Type B pancreatic cell (in vitro differentiated cells): ENCODE measurements around the gene SLC12A6. TPM values are rescaled to one million over a fixed set of nuclear protein-coding genes. Genes with fewer than 3 reads are reported as not detected.
A peak's percentile ranks its signal among the peaks of the same experiment; 100 is the strongest.

ENCODE experiments used
- DNase-seq: peaks from one replicate; pipeline ENCODE4 v3.0.0; 2021; ENCODE audit warnings: mixed read lengths; ENCODE audit not compliant: unreplicated experiment; ENCODE audit errors: extremely low spot score
- H3K27ac Mint-ChIP-seq: 2 replicates; pipeline ENCODE4 v1.8.0; 2021; ENCODE audit warnings: mild to moderate bottlenecking, mixed read lengths
- H3K27me3 Mint-ChIP-seq: 2 replicates; pipeline ENCODE4 v1.8.0; 2021; ENCODE audit warnings: mixed read lengths
- H3K36me3 Mint-ChIP-seq: 2 replicates; pipeline ENCODE4 v1.8.0; 2021; ENCODE audit warnings: mixed read lengths
- H3K4me1 Mint-ChIP-seq: one replicate; pipeline ENCODE4 v1.8.0; 2021; ENCODE audit warnings: mixed read lengths; ENCODE audit not compliant: unreplicated experiment
- H3K4me3 Mint-ChIP-seq: 2 replicates; pipeline ENCODE4 v1.8.0; 2021; ENCODE audit warnings: mild to moderate bottlenecking, mixed read lengths
- H3K9me3 Mint-ChIP-seq: 2 replicates; pipeline ENCODE4 v1.8.0; 2021; ENCODE audit warnings: mixed read lengths
- CTCF ChIP-seq: fragments of 200-600 bp; sonication (generic); conservative IDR thresholded peaks from 2 replicates; pipeline ENCODE4 v1.5.0; 2021; ENCODE audit warnings: antibody characterized with exemption, mild to moderate bottlenecking
- total RNA-seq: library from RNA; stranded (reverse); gene quantifications from 2 replicates; pipeline ENCODE4 v1.2.1, GENCODE V29; 2021; ENCODE audit warnings: low replicate concordance

SLC12A6 gene
- total RNA-seq, 1 donor from 2014 or later: 14.5 TPM

- Mint-ChIP-seq H3K27ac (peak overlapping the region; percentile 97), H3K9me3 (peaks cover 5% of the 10 kb centered on the region), H3K4me3 (peak overlapping the region; percentile 95), H3K4me1 (peaks cover 19% of the 10 kb centered on the region), H3K36me3 (peaks cover 12% of the 10 kb centered on the region), H3K27me3 (peaks cover 4% of the 10 kb centered on the region)
- no peak for DNase-seq
- no peak for TF ChIP-seq CTCF
Measured at GRCh38 chr15:34223904-34224596, 113.5 kb downstream of the SLC12A6 start.

- H3K4me1 Mint-ChIP-seq: no peaks in the 10 kb centered on the region
- no peak for TF ChIP-seq CTCF
- H3K27ac Mint-ChIP-seq: no peak overlapping the region
- peaks cover 20% of the 10 kb centered on the region for H3K27me3 Mint-ChIP-seq
- H3K4me3 Mint-ChIP-seq: no peak overlapping the region
- no peak for DNase-seq
- H3K36me3 Mint-ChIP-seq: no peaks in the 10 kb centered on the region
- H3K9me3 Mint-ChIP-seq: no peaks in the 10 kb centered on the region
Measured at GRCh38 chr15:34217587-34218225, 119.9 kb downstream of the SLC12A6 start.

GRCh38 chr15:34216527-34217270, 120.9 kb downstream of the SLC12A6 start:
- Mint-ChIP-seq H3K4me1 (no peaks in the 10 kb centered on the region), H3K9me3 (no peaks in the 10 kb centered on the region), H3K27me3 (peaks cover 24% of the 10 kb centered on the region), H3K4me3 (no peak overlapping the region), H3K36me3 (no peaks in the 10 kb centered on the region), H3K27ac (no peak overlapping the region)
- no peak for TF ChIP-seq CTCF
- DNase-seq: no peak

- Mint-ChIP-seq H3K36me3 (no peaks in the 10 kb centered on the region), H3K27ac (no peak overlapping the region), H3K27me3 (peaks cover 24% of the 10 kb centered on the region), H3K4me3 (no peak overlapping the region), H3K4me1 (no peaks in the 10 kb centered on the region), H3K9me3 (no peaks in the 10 kb centered on the region)
- DNase-seq: no peak
- TF ChIP-seq CTCF: no peak
Measured at GRCh38 chr15:34214135-34214534, 123.4 kb downstream of the SLC12A6 start.

- no peak overlapping the region for H3K4me3 Mint-ChIP-seq
- no peak overlapping the region for H3K27ac Mint-ChIP-seq
Measured at GRCh38 chr15:34213690-34214089, 123.9 kb downstream of the SLC12A6 start.

More at GRCh38 chr15:34213690-34214089, 123.9 kb downstream of the SLC12A6 start:
- no peak for TF ChIP-seq CTCF
- DNase-seq: no peak
- H3K9me3 Mint-ChIP-seq: no peaks in the 10 kb centered on the region
- no peaks in the 10 kb centered on the region for H3K36me3 Mint-ChIP-seq
- H3K27me3 Mint-ChIP-seq: peaks cover 24% of the 10 kb centered on the region
- no peaks in the 10 kb centered on the region for H3K4me1 Mint-ChIP-seq
